ENCODE results near the gene CCSAP. TPM values are rescaled to one million over a fixed set of nuclear protein-coding genes. Genes with fewer than 3 reads are reported as not detected.

CCSAP gene
- total and polyA plus RNA-seq, 10 of the 15 experiments (the other 5 are each of a cell fraction or from before 2014, with no cell fraction given): 0.75 to 3.4 (median 2.8) TPM

DNA sequence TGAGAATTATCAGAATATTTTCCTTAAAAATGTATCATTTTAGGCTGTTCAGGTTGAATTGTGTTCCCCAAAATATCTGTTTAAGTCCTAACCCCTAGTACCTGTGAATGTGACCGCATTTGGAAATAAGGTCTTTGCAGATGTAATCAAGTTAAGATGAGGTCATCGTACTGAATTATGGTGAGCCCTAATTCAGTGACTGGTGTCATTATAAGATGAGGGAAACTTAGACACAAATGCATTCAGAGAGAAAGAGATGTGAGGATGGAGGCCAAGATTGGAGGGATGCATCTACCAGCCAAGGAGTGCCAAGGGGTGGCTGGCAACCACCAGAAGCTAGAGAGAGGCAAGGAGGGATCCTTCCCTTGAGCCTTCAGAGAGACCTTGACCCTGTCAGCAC is 67.8 kb downstream of the CCSAP start:
- H3K79me2 ChIP-seq (ENCODE audit: control insufficient read depth, insufficient read depth, low read length): peaks cover 21% of the 10 kb centered on the region
- no peaks in the 10 kb centered on the region for H4K20me1 ChIP-seq (ENCODE audit: control insufficient read depth, insufficient read depth)
- intact Hi-C loops (cut with micrococcal nuclease; ENCODE audit: unreplicated experiment): no loop called here
- FAIRE-seq (no peak), ATAC-seq (no peak), DNase-seq (ENCODE audit: low read depth, low spot score) (no peak)
- 100% methylated on average over 2 of the region's 2 CpGs for WGBS (ENCODE audit: insufficient coverage, insufficient replicate concordance, low lambda C conversion rate, missing lambda C conversion rate)
- H3K27ac ChIP-seq (ENCODE audit: control insufficient read depth, insufficient read depth): no peak overlapping the region
- no peak overlapping the region for H3K4me2 ChIP-seq (ENCODE audit: control insufficient read depth, insufficient read depth)
- RAD21 ChIA-PET (ENCODE audit: unreplicated experiment): no interaction called here
- in situ Hi-C loops (cut with MboI): no loop called here
- CTCF ChIA-PET: no interaction called here
- H2AFZ ChIP-seq (ENCODE audit: control insufficient read depth, low read depth, low read length): no peak overlapping the region
- H3K9me3 ChIP-seq (replicated peaks; ENCODE audit: control insufficient read depth, insufficient read depth, low read length): no peaks in the 10 kb centered on the region; the same call in 2 of the 3 replicates
- no peak for TF ChIP-seq ZSCAN29 (IDR thresholded peaks at IDR 0.05)
- no peak for TF ChIP-seq PAX8 (IDR thresholded peaks at IDR 0.05)
- no peak for TF ChIP-seq RELA (IDR thresholded peaks at IDR 0.05; ENCODE audit: borderline replicate concordance, partially characterized antibody)
- TF ChIP-seq ZNF24 (IDR thresholded peaks at IDR 0.05): no peak
- no peaks in the 10 kb centered on the region for H3K27me3 ChIP-seq (replicated peaks in 1 of 2; ENCODE audit: control insufficient read depth in 2 of 2, insufficient read depth in 2 of 2, low read length in 1 of 2)
- BruUV-seq (replicated peaks): no TSS peak
- H3K36me3 ChIP-seq (ENCODE audit: control insufficient read depth in 2 of 2, insufficient read depth in 2 of 2, low read length in 1 of 2): no peaks in the 10 kb centered on the region
- POLR2A ChIA-PET: no interaction called here
- no peak overlapping the region for H3K4me3 ChIP-seq
- H3K4me1 ChIP-seq (ENCODE audit: control insufficient read depth, insufficient read depth, low read length): peaks cover 9% of the 10 kb centered on the region
- H3K9ac ChIP-seq (ENCODE audit: control insufficient read depth, insufficient read depth, low read length): no peak overlapping the region
- SMC1A ChIA-PET (ENCODE audit: uncharacterized antibody, unreplicated experiment): no interaction called here

DNA sequence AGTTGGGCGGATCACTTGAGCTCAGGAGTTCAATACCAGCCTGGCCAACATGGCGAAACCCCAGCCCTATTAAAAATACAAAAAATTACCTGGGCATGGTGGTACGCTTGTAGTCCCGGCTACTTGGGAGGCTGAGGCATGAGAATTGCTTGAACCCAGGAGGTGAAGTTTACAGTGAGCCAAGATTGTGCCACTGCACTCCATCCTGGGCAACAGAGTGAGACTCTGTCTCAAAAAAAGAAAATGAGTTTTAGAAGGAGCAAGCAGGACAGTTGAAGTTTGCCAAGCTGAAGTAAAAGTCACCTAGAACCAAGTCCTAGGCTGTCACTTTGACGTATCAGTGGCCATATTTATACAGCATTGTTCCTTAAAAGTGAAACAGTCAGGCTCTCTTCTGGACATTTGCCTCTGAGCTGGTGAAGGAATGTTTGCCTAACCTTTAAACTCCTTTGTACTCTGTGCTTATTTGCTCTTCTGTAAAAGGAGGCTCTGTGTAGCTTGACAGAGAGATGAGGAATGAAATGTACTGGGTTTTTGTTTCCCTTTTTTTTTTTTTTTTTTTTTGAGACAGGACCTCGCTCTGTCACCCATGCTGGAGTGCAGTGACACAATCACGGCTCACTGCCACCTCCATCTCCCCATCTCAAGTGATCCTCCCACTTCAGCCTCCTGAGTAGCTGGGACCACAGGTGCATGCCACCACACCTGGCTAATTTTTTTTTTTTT is 69.2 kb downstream of the CCSAP start:
- FAIRE-seq (no peak), ATAC-seq (no peak), DNase-seq (ENCODE audit: low read depth, low spot score) (no peak)
- CTCF ChIA-PET: interaction anchor here (0.9 kb wide), 1 partner anchor 15 kb away, joined by 3 read pairs; no protein-coding TSS in a partner anchor
- RAD21 ChIA-PET (ENCODE audit: unreplicated experiment): no interaction called here
- H3K4me2 ChIP-seq (ENCODE audit: control insufficient read depth, insufficient read depth): no peak overlapping the region; the same call in 1 of the 2 replicates
- H3K27ac ChIP-seq (ENCODE audit: control insufficient read depth, insufficient read depth): no peak overlapping the region
- H3K4me3 ChIP-seq: no peak overlapping the region
- H2AFZ ChIP-seq (ENCODE audit: control insufficient read depth, low read depth, low read length): no peak overlapping the region
- no TSS peak for BruUV-seq (replicated peaks)
- intact Hi-C loops (cut with micrococcal nuclease; ENCODE audit: unreplicated experiment) (loop anchor here (5.0 kb wide), 1 partner anchor 169 kb away; no protein-coding TSS in a partner anchor), in situ Hi-C loops (cut with MboI) (no loop called here)
- peaks cover 21% of the 10 kb centered on the region for H3K79me2 ChIP-seq (ENCODE audit: control insufficient read depth, insufficient read depth, low read length)
- SMC1A ChIA-PET (ENCODE audit: uncharacterized antibody, unreplicated experiment): no interaction called here
- no peak overlapping the region for H3K9ac ChIP-seq (ENCODE audit: control insufficient read depth, insufficient read depth, low read length)
- POLR2A ChIA-PET: interaction anchor here (0.6 kb wide), 1 partner anchor 207 kb away, joined by 3 read pairs; no protein-coding TSS in a partner anchor
- no peaks in the 10 kb centered on the region for H3K27me3 ChIP-seq (replicated peaks in 1 of 2; ENCODE audit: control insufficient read depth in 2 of 2, insufficient read depth in 2 of 2, low read length in 1 of 2)
- H3K36me3 ChIP-seq (ENCODE audit: control insufficient read depth in 2 of 2, insufficient read depth in 2 of 2, low read length in 1 of 2): no peaks in the 10 kb centered on the region
- H4K20me1 ChIP-seq (ENCODE audit: control insufficient read depth, insufficient read depth): no peaks in the 10 kb centered on the region
- WGBS (ENCODE audit: insufficient coverage, insufficient replicate concordance, low lambda C conversion rate, missing lambda C conversion rate): 98% methylated on average over 5 of the region's 7 CpGs
- TF ChIP-seq, protein P1, sequence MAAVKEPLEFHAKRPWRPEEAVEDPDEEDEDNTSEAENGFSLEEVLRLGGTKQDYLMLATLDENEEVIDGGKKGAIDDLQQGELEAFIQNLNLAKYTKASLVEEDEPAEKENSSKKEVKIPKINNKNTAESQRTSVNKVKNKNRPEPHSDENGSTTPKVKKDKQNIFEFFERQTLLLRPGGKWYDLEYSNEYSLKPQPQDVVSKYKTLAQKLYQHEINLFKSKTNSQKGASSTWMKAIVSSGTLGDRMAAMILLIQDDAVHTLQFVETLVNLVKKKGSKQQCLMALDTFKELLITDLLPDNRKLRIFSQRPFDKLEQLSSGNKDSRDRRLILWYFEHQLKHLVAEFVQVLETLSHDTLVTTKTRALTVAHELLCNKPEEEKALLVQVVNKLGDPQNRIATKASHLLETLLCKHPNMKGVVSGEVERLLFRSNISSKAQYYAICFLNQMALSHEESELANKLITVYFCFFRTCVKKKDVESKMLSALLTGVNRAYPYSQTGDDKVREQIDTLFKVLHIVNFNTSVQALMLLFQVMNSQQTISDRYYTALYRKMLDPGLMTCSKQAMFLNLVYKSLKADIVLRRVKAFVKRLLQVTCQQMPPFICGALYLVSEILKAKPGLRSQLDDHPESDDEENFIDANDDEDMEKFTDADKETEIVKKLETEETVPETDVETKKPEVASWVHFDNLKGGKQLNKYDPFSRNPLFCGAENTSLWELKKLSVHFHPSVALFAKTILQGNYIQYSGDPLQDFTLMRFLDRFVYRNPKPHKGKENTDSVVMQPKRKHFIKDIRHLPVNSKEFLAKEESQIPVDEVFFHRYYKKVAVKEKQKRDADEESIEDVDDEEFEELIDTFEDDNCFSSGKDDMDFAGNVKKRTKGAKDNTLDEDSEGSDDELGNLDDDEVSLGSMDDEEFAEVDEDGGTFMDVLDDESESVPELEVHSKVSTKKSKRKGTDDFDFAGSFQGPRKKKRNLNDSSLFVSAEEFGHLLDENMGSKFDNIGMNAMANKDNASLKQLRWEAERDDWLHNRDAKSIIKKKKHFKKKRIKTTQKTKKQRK (IDR thresholded peaks at IDR 0.05; ENCODE audit: low read depth, low read length): no peak
- no peak for TF ChIP-seq MYC (IDR thresholded peaks at IDR 0.05; ENCODE audit: insufficient read depth, insufficient read length, insufficient replicate concordance, low read length, severe bottlenecking)
- TF ChIP-seq SMC3 (IDR thresholded peaks at IDR 0.05; ENCODE audit: borderline replicate concordance, low read length): no peak
- no peak for TF ChIP-seq RFX5 (IDR thresholded peaks at IDR 0.05; ENCODE audit: low read depth, low read length)
- TF ChIP-seq, protein P2, sequence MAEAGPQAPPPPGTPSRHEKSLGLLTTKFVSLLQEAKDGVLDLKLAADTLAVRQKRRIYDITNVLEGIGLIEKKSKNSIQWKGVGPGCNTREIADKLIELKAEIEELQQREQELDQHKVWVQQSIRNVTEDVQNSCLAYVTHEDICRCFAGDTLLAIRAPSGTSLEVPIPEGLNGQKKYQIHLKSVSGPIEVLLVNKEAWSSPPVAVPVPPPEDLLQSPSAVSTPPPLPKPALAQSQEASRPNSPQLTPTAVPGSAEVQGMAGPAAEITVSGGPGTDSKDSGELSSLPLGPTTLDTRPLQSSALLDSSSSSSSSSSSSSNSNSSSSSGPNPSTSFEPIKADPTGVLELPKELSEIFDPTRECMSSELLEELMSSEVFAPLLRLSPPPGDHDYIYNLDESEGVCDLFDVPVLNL (IDR thresholded peaks at IDR 0.05; ENCODE audit: low read depth, low read length): no peak
- TF ChIP-seq TCF12 (IDR thresholded peaks at IDR 0.05; ENCODE audit: low read depth, low read length): no peak
- no peak for TF ChIP-seq TARDBP (IDR thresholded peaks at IDR 0.05; ENCODE audit: borderline replicate concordance)
- peaks cover 9% of the 10 kb centered on the region for H3K4me1 ChIP-seq (ENCODE audit: control insufficient read depth, insufficient read depth, low read length)
- no peaks in the 10 kb centered on the region; the same call in 2 of the 3 replicates for H3K9me3 ChIP-seq (replicated peaks; ENCODE audit: control insufficient read depth, insufficient read depth, low read length)

Measured in GM12878 (cell line).